Stimulated activated CD8-positive, alpha-beta memory T cell treated with anti-CD3 and anti-CD28 coated beads, Interleukin-12 subunit alpha, Interleukin-12 subunit beta, amount 100 ng/mL, for 1 hour (primary cell): Measurements from ENCODE around the gene BORCS8.

ENCODE experiments used
- DNase-seq: peaks from one replicate; pipeline ENCODE4 v3.0.0-alpha.2; 2020; ENCODE audit warnings: low read depth

BORCS8 gene

GRCh38 chr19:19213426-19214158 lies 21.6 kb upstream of the BORCS8 start:
- no peak for DNase-seq

GRCh38 chr19:19212916-19213315 lies 21.0 kb upstream of the BORCS8 start:
- no peak for DNase-seq

- no peak for DNase-seq
Observed at GRCh38 chr19:19211499-19212420, 19.8 kb upstream of the BORCS8 start, which contains the start of gene NCAN. NCAN (plus strand) TSS chr19:19211958; CDS start chr19:19216954, 4,996 bp downstream.

GRCh38 chr19:19209372-19209771 lies 17.4 kb upstream of the BORCS8 start:
- DNase-seq, result no peak

- no peak for DNase-seq
Observed at GRCh38 chr19:19207637-19208572, 16.0 kb upstream of the BORCS8 start.

GRCh38 chr19:19206938-19207337 lies 15.0 kb upstream of the BORCS8 start:
- DNase-seq, result no peak

- DNase-seq, result no peak
Observed at GRCh38 chr19:19205416-19206410, 13.8 kb upstream of the BORCS8 start.

- no peak for DNase-seq
Observed at GRCh38 chr19:19204181-19204580, 12.2 kb upstream of the BORCS8 start.

- peak; percentile 85 for DNase-seq
Observed at GRCh38 chr19:19203012-19203856, 11.3 kb upstream of the BORCS8 start, which contains the start of gene NR2C2AP. NR2C2AP (minus strand) TSS chr19:19203414; CDS start chr19:19203060, 354 bp downstream.

GRCh38 chr19:19202707-19203011 lies 10.7 kb upstream of the BORCS8 start:
- DNase-seq, result no peak

GRCh38 chr19:19201697-19202630 lies 10.0 kb upstream of the BORCS8 start:
- no peak for DNase-seq

GRCh38 chr19:19193926-19194325 lies 2.0 kb upstream of the BORCS8 start:
- DNase-seq, result no peak

GRCh38 chr19:19192910-19193423 lies 1.0 kb upstream of the BORCS8 start:
- no peak for DNase-seq

- DNase-seq, result no peak
Observed at GRCh38 chr19:19191768-19192077, 229 bp downstream of the BORCS8 start.

- no peak for DNase-seq
Observed at GRCh38 chr19:19186742-19187141, 5.2 kb downstream of the BORCS8 start.

- peak; percentile 51 for DNase-seq
Observed at GRCh38 chr19:19185853-19186740, 5.9 kb downstream of the BORCS8 start.

GRCh38 chr19:19181488-19181998 lies 10.4 kb downstream of the BORCS8 start:
- DNase-seq, result no peak
